Posterior cingulate gyrus (tissue), 11 donors: Measurements from ENCODE around the gene GPRC5B.

Source experiments
- DNase-seq, 10 donors: peaks; one replicate each; pipeline versions ENCODE4 v3.0.0 to v3.0.0-alpha.2; 2020 to 2021; ENCODE audit warnings: mixed read lengths in 3 of 10
- intact Hi-C: fragments of 100-400 bp; cut with DNase I; formaldehyde crosslinking; loops from one replicate; pipeline ENCODE4 v1.15.1; 2023

Gene GPRC5B, protein sequence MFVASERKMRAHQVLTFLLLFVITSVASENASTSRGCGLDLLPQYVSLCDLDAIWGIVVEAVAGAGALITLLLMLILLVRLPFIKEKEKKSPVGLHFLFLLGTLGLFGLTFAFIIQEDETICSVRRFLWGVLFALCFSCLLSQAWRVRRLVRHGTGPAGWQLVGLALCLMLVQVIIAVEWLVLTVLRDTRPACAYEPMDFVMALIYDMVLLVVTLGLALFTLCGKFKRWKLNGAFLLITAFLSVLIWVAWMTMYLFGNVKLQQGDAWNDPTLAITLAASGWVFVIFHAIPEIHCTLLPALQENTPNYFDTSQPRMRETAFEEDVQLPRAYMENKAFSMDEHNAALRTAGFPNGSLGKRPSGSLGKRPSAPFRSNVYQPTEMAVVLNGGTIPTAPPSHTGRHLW

GRCh38 chr16:19884611-19885450, at the start of gene GPRC5B:
Gene GPRC5B (minus strand): TSS chr16:19884848. CDS start chr16:19872845, 12,003 bp downstream.
- intact Hi-C loops, result loop anchor here (1.0 to 5.0 kb wide), 4 partner anchors 123 to 330 kb away; partner anchors contain the start of genes IQCK, KNOP1 and VPS35L
- peak; percentile 40 to 95 (median 61) for DNase-seq

DNA sequence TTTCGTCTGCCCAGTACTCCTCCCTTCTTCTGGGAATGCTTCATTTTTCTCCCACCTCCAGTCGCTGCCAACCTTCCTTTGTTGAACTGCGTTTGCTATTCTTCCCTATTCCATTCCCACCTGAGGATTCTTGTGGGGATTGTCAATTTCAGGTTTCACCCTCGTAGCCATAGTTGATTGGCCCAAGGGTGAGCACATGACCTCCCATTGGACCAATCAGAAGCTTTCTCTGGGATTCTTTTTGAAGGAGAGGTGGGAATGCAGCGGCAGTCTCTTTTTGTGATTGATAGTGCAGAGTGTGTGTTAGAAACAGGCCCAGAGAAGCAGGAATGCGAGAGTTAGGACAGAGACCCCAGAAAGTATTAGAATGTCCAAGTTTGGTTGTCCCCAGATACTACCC, 49.1 kb upstream of the GPRC5B start:
- no peak for DNase-seq
- intact Hi-C loops, result no loop called here

DNA sequence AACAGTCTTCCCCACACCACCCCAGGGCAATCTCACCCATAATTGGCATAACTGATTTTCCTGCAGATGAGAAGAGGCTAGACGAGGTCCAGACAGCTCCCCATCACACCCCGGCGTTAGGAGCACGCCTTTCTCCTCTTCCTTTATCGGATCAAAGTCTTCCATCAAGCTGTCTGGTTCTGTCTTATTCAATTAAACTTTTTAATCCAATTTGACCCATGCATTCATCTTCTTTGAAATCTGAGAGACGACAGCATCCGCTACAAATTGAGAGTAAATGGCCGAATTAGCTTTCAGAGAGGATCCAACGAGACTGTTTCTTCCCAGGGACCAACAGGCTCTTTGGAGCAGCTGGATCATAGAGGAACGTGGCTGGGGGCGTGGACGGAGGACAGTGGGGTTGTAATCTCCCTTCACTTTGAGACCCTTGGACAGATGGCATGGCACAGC, 44.4 kb upstream of the GPRC5B start:
- intact Hi-C loops, result no loop called here
- DNase-seq, result no peak

- intact Hi-C loops, result no loop called here
- DNase-seq, result no peak
Measured at GRCh38 chr16:19928432-19928831, 43.8 kb upstream of the GPRC5B start.

GRCh38 chr16:19926449-19927390, 42.1 kb upstream of the GPRC5B start:
- intact Hi-C loops, result no loop called here
- DNase-seq, result no peak

GRCh38 chr16:19923396-19923795, 38.7 kb upstream of the GPRC5B start:
- intact Hi-C loops, result no loop called here

DNA sequence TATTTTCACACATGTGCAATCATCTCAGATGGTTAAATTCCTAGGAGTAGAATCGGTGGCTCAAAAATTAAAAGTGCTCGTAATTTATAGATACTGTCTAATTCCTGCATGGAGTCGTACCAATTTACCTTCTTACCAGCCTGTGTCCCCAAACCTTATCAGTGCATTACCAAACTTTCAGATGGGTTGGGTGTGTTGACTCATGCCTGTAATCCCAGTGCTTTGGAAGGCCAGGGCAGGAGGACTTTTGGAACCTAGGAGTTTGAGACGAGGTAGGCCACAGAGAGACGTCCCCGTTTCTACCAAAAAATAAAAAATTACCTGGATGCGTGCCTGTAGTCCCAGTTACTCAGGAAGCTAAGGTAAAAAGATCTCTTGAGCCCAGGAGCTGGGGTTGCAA, 34.5 kb upstream of the GPRC5B start:
- intact Hi-C loops, result no loop called here
- peak in 1 of 10 donors; percentile 1 for DNase-seq

More at GRCh38 chr16:19923396-19923795, 38.7 kb upstream of the GPRC5B start:
- DNase-seq, result peak in 1 of 10 donors; percentile 9

GRCh38 chr16:19916064-19916463, 31.4 kb upstream of the GPRC5B start:
- intact Hi-C loops, result no loop called here
- peak in 1 of 10 donors; percentile 8 for DNase-seq

GRCh38 chr16:19914877-19915276, 30.2 kb upstream of the GPRC5B start:
- intact Hi-C loops, result no loop called here
- DNase-seq, result peak in 1 of 10 donors; percentile 7

DNA sequence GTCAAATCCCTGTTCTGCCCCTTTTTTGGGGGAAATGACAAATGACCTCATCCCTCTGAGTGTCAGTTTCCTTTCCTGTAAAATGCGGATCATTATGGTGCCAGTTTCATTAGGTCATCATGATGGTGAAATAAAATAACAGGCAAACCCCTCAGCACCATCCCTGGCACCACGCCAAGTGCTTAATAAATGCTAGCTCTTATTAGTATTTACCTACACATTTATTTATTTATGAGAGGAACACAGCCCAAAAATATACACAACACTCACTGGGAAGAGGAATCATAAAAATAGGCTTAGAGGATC, 28.6 kb upstream of the GPRC5B start:
- intact Hi-C loops, result no loop called here
- peak in 1 of 10 donors; percentile 8 for DNase-seq

GRCh38 chr16:19912455-19913339, 28.0 kb upstream of the GPRC5B start:
- peak in 1 of 10 donors; percentile 19 for DNase-seq
- intact Hi-C loops, result no loop called here

- peak in 1 of 10 donors; percentile 13 for DNase-seq
- intact Hi-C loops, result no loop called here
Measured at GRCh38 chr16:19911747-19912454, 27.3 kb upstream of the GPRC5B start.

DNA sequence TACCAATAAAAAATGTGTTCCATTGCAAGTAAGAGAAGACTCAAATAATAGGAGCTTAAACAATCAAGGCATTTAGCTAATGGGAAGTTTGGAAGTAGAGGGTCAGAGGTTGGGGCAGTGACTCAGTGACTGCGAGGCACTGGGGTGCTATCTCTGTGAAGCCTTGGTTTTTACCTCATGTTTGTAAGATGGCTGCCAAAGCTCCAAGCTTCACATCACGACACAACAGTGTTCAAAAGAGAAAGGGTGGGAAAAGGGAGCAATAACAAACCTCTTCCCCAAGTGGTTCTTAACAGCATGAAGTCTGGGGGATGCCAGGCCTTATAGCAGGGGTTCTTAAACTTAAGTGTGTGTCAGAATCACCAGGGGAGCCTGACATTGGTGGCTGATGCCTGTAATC, 26.6 kb upstream of the GPRC5B start:
- intact Hi-C loops, result no loop called here
- DNase-seq, result no peak

GRCh38 chr16:19909750-19910322, 25.2 kb upstream of the GPRC5B start:
- intact Hi-C loops, result loop anchor here (5.0 kb wide), 1 partner anchor 387 kb away; no protein-coding TSS in a partner anchor

DNA sequence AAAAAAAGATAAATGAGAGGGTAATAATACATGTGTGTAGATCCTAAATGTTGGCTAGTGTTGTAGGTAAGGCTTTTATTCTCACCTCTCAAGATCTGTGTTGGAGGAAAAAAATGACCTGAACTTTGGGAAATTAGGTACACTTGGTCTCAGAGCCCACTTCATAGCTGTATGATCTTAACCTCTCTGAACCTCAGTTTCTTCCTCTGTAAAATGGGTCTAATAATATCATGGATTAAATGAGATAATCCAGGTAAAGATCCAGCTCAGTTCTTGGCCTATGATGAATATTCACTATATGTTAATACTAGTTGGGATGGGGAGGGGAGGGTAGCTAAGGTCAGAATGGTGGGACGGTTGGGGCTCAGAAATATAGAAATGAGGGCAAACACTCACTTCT, 24.3 kb upstream of the GPRC5B start:
- intact Hi-C loops, result loop anchor here (5.0 kb wide), 1 partner anchor 388 kb away; no protein-coding TSS in a partner anchor
- DNase-seq, result no peak

More at GRCh38 chr16:19909750-19910322, 25.2 kb upstream of the GPRC5B start:
- no peak for DNase-seq

DNA sequence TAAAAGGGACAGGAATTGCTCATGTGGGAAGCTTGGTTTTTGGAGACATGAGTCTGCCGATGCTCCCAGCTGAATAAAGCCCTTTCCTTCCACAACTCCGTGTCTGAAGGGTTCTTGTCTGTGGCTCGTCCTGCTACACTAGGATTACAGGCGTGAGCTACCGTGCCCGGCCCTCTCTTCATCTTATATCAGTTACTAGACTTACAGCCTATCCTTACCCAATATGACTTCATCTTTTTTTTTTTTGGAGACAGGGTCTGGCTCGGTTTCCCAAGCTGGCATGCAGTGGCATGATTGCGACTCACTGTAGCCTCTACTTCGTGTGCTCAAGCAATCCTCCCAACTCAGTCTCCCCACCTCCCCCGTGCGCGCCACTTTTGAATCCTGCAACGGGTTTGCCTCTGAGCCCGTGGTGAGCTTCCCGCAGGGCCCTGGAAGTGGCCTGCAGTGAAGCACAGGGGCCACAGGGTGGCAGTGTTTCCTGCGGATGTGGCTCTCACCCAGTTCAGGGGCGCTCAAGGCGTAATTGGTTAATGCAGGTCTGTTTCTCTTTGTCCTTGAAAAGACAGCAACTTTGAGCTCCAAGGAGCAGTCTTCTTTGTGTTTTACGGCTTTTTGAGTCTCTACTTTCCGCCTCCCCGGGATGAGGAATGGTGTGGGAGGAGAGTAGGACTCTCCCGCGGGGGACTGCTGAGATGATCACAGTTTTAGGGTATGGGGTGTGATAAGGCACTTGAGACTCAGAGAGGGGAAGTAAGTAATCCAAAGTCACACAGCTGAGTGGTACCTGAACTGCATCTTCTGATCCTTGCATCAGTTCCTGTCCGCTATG, 22.7 kb upstream of the GPRC5B start:
- peak; percentile 51 to 95 (median 68) for DNase-seq
- intact Hi-C loops, result loop anchor here (1.0 to 5.0 kb wide), 2 partner anchors 390 to 476 kb away; no protein-coding TSS in a partner anchor

GRCh38 chr16:19901164-19901563, 16.5 kb upstream of the GPRC5B start:
- no peak for DNase-seq
- intact Hi-C loops, result no loop called here
